Nephron progenitor cell (in vitro differentiated cells): Measurements from ENCODE around the gene IDI2.

Experiments used
- DNase-seq: peaks from one replicate; pipeline ENCODE4 v3.0.0; 2021
- H3K27ac Mint-ChIP-seq: 2 replicates; pipeline ENCODE4 v1.8.0; 2021; ENCODE audit warnings: mild to moderate bottlenecking, moderate library complexity, mixed read lengths
- H3K27me3 Mint-ChIP-seq: 2 replicates; pipeline ENCODE4 v1.8.0; 2021; ENCODE audit warnings: mild to moderate bottlenecking, low read depth, mixed read lengths; ENCODE audit not compliant: poor library complexity
- H3K36me3 Mint-ChIP-seq: 2 replicates; pipeline ENCODE4 v1.8.0; 2021; ENCODE audit warnings: low read depth, mixed read lengths
- H3K4me1 Mint-ChIP-seq: 2 replicates; pipeline ENCODE4 v1.8.0; 2021; ENCODE audit warnings: mixed read lengths
- H3K4me3 Mint-ChIP-seq: 2 replicates; pipeline ENCODE4 v1.8.0; 2021; ENCODE audit warnings: mild to moderate bottlenecking, moderate library complexity, mixed read lengths
- H3K9me3 Mint-ChIP-seq: 2 replicates; pipeline ENCODE4 v1.8.0; 2021; ENCODE audit warnings: mild to moderate bottlenecking, moderate library complexity, mixed read lengths
- TF ChIP-seq, protein P1 (sequence below): fragments of 200-600 bp; sonication (generic); IDR thresholded peaks from 2 replicates; pipeline ENCODE4 v1.5.0; 2021; ENCODE audit warnings: antibody characterized with exemption

Gene IDI2

DNA sequence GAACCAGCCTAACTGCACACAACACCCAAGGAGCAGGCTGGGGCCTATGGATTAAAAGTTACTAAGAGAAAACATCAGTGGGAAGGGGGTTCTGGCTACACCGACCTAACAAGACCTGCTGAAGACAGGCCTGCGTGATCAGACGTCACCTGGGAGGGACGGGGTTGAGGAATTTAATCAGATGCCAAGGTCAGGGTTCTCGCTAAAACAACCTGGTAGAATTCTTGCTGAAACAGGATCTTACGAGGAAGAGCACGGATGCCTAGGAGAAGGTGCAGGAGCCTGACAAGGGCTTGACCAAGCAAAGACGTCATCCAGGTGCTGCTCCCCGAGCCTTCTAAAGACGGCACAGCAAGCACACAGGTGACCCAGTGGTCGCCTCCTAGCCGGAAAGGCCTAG lies 1.6 kb downstream of the IDI2 start:
- no peak for DNase-seq
- Mint-ChIP-seq H3K4me3 (no peak overlapping the region), H3K4me1 (no peaks in the 10 kb centered on the region), H3K36me3 (peaks cover 34% of the 10 kb centered on the region), H3K27ac (peak overlapping the region; percentile 67), H3K27me3 (no peaks in the 10 kb centered on the region), H3K9me3 (no peaks in the 10 kb centered on the region)
- TF ChIP-seq, protein P1, sequence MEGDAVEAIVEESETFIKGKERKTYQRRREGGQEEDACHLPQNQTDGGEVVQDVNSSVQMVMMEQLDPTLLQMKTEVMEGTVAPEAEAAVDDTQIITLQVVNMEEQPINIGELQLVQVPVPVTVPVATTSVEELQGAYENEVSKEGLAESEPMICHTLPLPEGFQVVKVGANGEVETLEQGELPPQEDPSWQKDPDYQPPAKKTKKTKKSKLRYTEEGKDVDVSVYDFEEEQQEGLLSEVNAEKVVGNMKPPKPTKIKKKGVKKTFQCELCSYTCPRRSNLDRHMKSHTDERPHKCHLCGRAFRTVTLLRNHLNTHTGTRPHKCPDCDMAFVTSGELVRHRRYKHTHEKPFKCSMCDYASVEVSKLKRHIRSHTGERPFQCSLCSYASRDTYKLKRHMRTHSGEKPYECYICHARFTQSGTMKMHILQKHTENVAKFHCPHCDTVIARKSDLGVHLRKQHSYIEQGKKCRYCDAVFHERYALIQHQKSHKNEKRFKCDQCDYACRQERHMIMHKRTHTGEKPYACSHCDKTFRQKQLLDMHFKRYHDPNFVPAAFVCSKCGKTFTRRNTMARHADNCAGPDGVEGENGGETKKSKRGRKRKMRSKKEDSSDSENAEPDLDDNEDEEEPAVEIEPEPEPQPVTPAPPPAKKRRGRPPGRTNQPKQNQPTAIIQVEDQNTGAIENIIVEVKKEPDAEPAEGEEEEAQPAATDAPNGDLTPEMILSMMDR = no peak

DNA sequence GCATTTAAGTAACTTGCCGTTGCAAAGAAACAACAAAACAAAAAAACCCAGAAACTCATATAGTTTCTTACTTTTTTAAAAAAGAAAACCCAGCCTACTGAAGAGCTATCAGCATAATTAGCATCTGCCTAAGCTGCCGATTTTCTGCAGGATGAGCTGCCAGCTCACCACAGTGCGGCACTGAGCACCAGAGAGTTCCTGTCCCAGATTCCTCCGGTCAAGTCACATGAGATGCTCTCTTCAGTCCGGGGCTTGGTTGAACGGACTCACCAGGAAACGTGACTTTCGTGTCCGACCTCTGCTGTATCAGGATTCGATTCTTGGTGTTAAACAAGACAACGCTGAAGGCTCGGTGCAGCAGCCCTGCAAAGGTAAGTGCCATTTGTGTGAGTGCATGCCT lies 3.2 kb downstream of the IDI2 start:
- no peak for DNase-seq
- Mint-ChIP-seq H3K27ac (no peak overlapping the region), H3K36me3 (peaks cover 47% of the 10 kb centered on the region), H3K4me1 (no peaks in the 10 kb centered on the region), H3K27me3 (peaks cover 2% of the 10 kb centered on the region), H3K4me3 (no peak overlapping the region), H3K9me3 (no peaks in the 10 kb centered on the region)
- TF ChIP-seq, protein P1 = no peak

DNA sequence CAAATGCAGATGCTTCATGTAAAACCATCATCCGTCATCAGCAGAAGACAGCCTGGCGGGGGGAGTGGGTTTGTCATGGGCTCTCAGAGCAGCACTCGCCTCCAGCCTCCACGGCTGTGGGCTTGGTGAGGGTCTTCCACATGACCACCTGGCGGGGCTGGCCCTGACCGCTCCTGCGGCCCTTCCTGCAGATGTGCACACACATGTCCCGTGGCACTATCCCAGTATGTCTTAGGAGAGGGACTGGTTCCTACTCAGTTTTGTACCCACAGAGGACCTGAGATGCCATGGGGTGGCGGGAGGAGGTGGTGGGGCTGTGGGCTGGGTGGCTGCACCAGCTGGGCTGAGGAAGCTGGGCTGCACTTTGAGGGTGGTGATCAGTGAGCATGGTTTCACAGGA lies 4.7 kb downstream of the IDI2 start:
- no peak overlapping the region for H3K4me3 Mint-ChIP-seq
- no peak overlapping the region for H3K27ac Mint-ChIP-seq
- peaks cover 2% of the 10 kb centered on the region for H3K27me3 Mint-ChIP-seq
- no peak for DNase-seq
- H3K4me1 Mint-ChIP-seq = no peaks in the 10 kb centered on the region
- TF ChIP-seq, protein P1 = no peak
- H3K9me3 Mint-ChIP-seq = no peaks in the 10 kb centered on the region
- H3K36me3 Mint-ChIP-seq = peaks cover 62% of the 10 kb centered on the region

DNA sequence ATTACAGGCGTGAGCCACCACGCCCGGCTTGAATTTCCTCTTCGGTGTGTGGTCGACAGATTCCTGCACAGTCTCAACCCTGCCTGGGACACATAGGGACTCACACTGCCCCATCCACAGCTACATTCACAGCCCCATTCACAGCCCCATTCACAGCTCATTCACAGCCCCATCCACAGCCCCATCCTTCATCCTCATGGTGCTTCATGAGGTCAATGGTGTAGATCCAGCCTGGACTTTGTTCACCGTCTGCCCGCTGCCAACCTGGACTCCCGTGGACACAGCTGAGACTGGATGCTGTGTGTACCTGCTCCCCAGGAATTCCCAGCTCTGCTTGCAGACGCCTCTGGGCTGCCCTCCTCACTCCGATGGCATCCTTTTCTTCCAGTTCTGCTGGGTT lies 5.2 kb downstream of the IDI2 start:
- DNase-seq = no peak
- H3K27me3 Mint-ChIP-seq = peaks cover 2% of the 10 kb centered on the region
- no peaks in the 10 kb centered on the region for H3K4me1 Mint-ChIP-seq
- peak overlapping the region; percentile 89 for H3K27ac Mint-ChIP-seq
- H3K4me3 Mint-ChIP-seq = no peak overlapping the region
- H3K36me3 Mint-ChIP-seq = peaks cover 65% of the 10 kb centered on the region
- no peaks in the 10 kb centered on the region for H3K9me3 Mint-ChIP-seq
- TF ChIP-seq, protein P1 = no peak

DNA sequence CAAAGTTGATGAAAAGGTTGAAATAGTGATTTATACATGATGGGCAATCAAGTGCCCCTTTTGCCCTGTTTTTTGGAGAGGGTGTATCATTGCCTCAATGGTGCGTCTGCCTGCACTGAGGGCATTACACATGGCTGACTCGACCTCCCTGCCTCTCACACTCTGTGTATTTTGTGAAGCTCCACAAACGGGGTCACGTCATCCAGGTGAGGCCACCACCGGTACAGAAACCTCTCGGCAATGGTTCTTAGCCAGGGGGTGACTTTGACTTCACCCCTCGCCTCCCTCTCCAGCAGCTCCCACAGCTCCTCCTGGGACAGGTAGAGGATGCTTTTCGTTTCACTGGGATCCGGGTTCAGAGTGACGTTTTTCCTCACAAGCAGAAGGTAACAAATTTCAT lies 6.3 kb downstream of the IDI2 start:
- TF ChIP-seq, protein P1 = no peak
- Mint-ChIP-seq H3K4me1 (no peaks in the 10 kb centered on the region), H3K27me3 (peaks cover 2% of the 10 kb centered on the region), H3K27ac (no peak overlapping the region), H3K9me3 (no peaks in the 10 kb centered on the region), H3K36me3 (peaks cover 71% of the 10 kb centered on the region), H3K4me3 (no peak overlapping the region)
- DNase-seq = no peak

DNA sequence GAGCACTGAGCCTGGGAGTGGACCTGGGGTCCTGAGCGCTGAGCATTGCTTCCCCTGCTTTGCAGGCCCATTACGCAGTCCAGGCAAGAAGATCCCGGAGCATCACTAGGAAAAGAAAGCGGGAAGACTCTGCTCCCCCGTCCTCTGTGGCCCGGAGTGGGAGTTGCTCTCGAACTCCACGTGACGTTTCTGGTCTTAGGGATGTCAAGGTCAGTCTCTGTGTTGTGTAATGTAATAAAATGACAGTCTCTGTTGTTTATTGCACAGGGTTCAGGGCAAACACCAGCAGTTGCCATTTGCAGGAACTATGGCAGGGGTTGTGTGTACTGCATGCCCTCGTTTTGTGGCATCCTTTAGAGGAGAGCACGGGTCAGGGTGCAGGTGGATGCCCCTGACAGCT lies 10.0 kb downstream of the IDI2 start:
- Mint-ChIP-seq H3K27ac (no peak overlapping the region), H3K27me3 (peaks cover 2% of the 10 kb centered on the region), H3K36me3 (peaks cover 85% of the 10 kb centered on the region)

More for the DNA sequence above, 10.0 kb downstream of the IDI2 start:
- TF ChIP-seq, protein P1 = no peak
- no peak for DNase-seq
- Mint-ChIP-seq H3K4me3 (no peak overlapping the region), H3K4me1 (no peaks in the 10 kb centered on the region), H3K9me3 (no peaks in the 10 kb centered on the region)
